Mucosa of gallbladder (tissue), 1 donor: Measurements from ENCODE around the gene ST14. TPM values are rescaled to one million over a fixed set of nuclear protein-coding genes. Genes with fewer than 3 reads are reported as not detected.
A peak's percentile ranks its signal among the peaks of the same experiment; 100 is the strongest.

Experiments used
- DNase-seq: peaks from one replicate; pipeline ENCODE4 v3.0.0-alpha.2; 2020; ENCODE audit warnings: low spot score
- total RNA-seq: library from RNA; stranded (reverse); gene quantifications from one replicate; pipeline ENCODE4 v1.2.1, GENCODE V29; 2021
- donor health status: DM: no; HTN: no; CAD: no.

The ST14 gene
- total RNA-seq, 1 donor from 2014 or later, result 193 TPM

- DNase-seq, result no peak
Observed at GRCh38 chr11:130136107-130136506, 23.5 kb upstream of the ST14 start.

- DNase-seq, result no peak
Observed at GRCh38 chr11:130137999-130138398, 21.6 kb upstream of the ST14 start.

- no peak for DNase-seq
Observed at GRCh38 chr11:130139401-130139800, 20.2 kb upstream of the ST14 start.

DNA sequence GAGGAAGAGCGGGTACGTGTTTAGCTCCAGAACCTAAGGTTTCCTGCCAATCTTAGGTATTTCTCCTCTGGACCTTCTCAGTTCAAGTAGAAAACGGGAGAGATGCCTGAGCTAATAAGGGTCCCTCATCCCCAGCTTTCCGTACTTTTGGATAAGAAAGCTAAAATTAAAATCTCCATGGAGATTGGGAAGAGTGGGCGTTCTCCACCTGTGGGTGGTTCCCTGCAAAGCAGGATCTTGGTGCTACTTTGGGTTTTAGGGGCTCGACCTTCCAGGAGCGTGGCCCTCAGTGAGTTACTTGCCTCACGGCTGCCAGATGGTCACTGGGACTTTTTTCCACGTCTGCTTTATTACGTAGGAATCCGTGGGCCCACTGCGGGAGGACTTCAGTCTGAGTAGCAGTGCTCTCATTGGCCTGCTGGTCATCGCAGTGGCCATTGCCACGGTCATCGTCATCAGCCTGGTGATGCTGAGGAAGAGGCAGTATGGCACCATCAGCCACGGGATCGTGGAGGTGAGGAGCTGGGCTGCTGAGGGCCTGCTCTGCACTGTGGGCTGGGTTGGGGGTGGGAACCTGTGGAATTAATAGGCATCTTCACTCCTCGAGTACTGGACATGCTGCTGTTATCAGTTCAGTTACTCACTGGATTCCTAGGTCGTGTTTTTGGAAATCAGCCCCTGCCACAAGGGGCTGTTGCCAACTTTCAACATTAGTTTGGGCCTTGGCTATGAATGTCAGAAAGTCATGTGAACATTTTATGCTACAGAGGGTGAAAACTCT lies 17.8 kb upstream of the ST14 start:
- DNase-seq, result no peak

DNA sequence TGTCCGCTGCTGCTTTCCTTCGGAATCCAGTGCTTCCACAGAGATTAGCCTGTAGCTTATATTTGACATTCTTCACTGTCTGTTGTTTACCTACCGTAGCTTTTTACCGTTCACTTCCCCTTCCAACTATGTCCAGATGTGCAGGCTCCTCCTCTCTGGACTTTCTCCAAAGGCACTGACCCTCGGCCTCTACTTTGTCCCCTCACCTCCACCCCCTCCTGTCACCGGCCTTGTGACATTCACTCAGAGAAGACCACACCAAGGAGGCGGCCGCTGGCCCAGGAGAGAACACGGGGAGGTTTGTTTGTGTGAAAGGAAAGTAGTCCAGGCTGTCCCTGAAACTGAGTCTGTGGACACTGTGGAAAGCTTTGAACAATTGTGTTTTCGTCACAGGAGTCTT lies 15.4 kb upstream of the ST14 start:
- no peak for DNase-seq

GRCh38 chr11:130144861-130145281 lies 14.7 kb upstream of the ST14 start:
- no peak for DNase-seq

- peak; percentile 54 for DNase-seq
Observed at GRCh38 chr11:130145311-130145812, 14.2 kb upstream of the ST14 start.

GRCh38 chr11:130145975-130146776 lies 13.4 kb upstream of the ST14 start:
- peak; percentile 88 for DNase-seq

GRCh38 chr11:130146796-130147195 lies 12.8 kb upstream of the ST14 start:
- peak; percentile 69 for DNase-seq

- no peak for DNase-seq
Observed at GRCh38 chr11:130148796-130149326, 10.7 kb upstream of the ST14 start.

- no peak for DNase-seq
Observed at GRCh38 chr11:130150790-130151189, 8.8 kb upstream of the ST14 start.

GRCh38 chr11:130151196-130151595 lies 8.4 kb upstream of the ST14 start:
- DNase-seq, result no peak

- no peak for DNase-seq
Observed at GRCh38 chr11:130156108-130157022, 3.2 kb upstream of the ST14 start.

DNA sequence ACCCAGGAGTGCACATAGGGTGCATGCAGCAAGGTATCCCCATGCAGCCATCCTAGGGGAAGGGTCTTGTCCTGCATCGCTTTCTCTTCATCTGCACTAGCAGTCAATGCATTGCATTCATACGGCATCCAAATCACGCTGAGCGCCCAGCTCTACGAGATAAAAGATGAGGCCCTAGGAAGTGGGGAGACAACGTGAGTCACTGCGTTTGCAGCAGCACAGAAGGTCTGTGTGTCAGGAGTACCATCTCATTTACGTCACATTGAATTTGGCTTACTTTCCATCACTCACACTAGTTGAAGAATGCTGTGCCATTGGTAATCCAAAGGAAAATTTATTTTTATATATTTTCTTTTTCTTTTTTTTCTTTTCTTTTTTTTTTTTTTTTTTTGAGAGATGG lies 2.5 kb upstream of the ST14 start:
- no peak for DNase-seq

DNA sequence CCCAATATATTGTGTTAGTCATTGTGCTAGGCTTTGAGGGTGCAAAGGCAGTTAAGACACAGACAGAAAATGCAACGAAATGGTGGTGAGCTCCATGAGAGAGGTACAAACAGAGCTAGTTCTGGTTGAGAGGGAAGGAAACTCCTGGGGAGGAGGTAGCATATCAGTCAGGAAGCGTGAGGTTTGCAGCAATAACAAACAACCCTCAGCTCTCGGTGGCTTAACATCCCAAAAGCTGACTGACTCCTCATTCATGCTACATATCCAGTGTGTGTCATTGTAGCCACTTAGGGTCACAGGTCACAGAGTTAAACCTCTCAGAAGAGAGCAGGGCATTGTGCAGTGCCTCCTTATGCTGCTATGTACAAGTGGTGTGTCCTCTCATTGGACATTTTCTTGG lies 1.7 kb upstream of the ST14 start:
- DNase-seq, result no peak

GRCh38 chr11:130159139-130159538 lies 443 bp upstream of the ST14 start:
- DNase-seq, result no peak

GRCh38 chr11:130160498-130161155 lies 1.0 kb downstream of the ST14 start:
- no peak for DNase-seq

GRCh38 chr11:130161441-130162145 lies 2.0 kb downstream of the ST14 start:
- no peak for DNase-seq

DNA sequence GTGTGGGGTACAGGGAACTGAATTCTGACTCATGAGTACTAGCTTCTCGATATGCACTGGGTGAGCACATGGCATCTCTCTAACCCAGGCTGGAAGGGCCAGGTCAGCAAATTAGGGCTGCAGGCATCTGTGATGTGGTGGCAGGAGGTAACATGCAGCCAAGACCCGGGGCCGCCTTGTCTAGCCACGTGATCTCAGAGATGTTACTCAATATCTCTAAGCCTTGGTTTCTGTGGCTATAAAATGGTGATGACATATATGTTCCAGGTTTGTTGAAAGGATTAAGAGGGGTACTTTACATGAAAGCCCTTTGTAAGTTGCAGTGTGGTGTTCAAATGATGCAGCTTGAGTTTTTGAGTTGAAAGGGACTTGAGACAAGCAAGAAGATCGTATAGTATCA lies 3.2 kb downstream of the ST14 start:
- DNase-seq, result no peak
